ENCODE data around the gene NEU4.
A peak's percentile ranks its signal among the peaks of the same experiment; 100 is the strongest.

The NEU4 gene

GRCh38 chr2:241853651-241854341, 44.8 kb downstream of the NEU4 start:
- DNase-seq, result no peak

GRCh38 chr2:241854342-241855244, 45.6 kb downstream of the NEU4 start:
- no peak for DNase-seq

- DNase-seq, result no peak
Observed at GRCh38 chr2:241855245-241855887, 46.4 kb downstream of the NEU4 start.

GRCh38 chr2:241855888-241856422, 47.0 kb downstream of the NEU4 start:
- DNase-seq, result no peak

GRCh38 chr2:241857041-241857541, 48.1 kb downstream of the NEU4 start:
- DNase-seq, result no peak

GRCh38 chr2:241857572-241858121, 48.7 kb downstream of the NEU4 start:
- no peak for DNase-seq

- DNase-seq, result peak; percentile 68 to 90
Observed at GRCh38 chr2:241858206-241859016, 49.4 kb downstream of the NEU4 start, which contains the start of gene PDCD1. Gene PDCD1 (minus strand): TSS chr2:241858894. CDS start chr2:241858838, 56 bp downstream.

- DNase-seq, result no peak
Observed at GRCh38 chr2:241859017-241859435, 50.0 kb downstream of the NEU4 start.

GRCh38 chr2:241859436-241860183, 50.6 kb downstream of the NEU4 start:
- DNase-seq, result peak; percentile 66 to 85

- no peak for DNase-seq
Observed at GRCh38 chr2:241860184-241861078, 51.4 kb downstream of the NEU4 start.

- DNase-seq, result no peak
Observed at GRCh38 chr2:241861264-241861663, 52.3 kb downstream of the NEU4 start.

- no peak for DNase-seq
Observed at GRCh38 chr2:241862093-241862492, 53.1 kb downstream of the NEU4 start.

GRCh38 chr2:241862775-241863535, 54.0 kb downstream of the NEU4 start:
- no peak for DNase-seq

GRCh38 chr2:241863536-241863954, 54.6 kb downstream of the NEU4 start:
- peak; percentile 56 to 59 for DNase-seq

GRCh38 chr2:241864168-241864849, 55.3 kb downstream of the NEU4 start:
- no peak for DNase-seq

- DNase-seq, result no peak
Observed at GRCh38 chr2:241864850-241865213, 55.8 kb downstream of the NEU4 start.

GRCh38 chr2:241865416-241865956, 56.5 kb downstream of the NEU4 start:
- no peak for DNase-seq
